ENCODE results near the gene AGBL5.
"Not testable (repeated sequence)": the region's sequence is repeated elsewhere in the genome, so short reads cannot be mapped to it uniquely, and the experiment has no call there.

Gene AGBL5

GRCh38 chr2:27099334-27099955, 48.0 kb downstream of the AGBL5 start:
- Histone ChIP-seq H3K27me3 (no peaks in the 10 kb centered on the region), H3K9me3 (no peaks in the 10 kb centered on the region), H3K4me3 (ENCODE audit: low read depth, low read length) (no peak overlapping the region), H3K36me3 (no peaks in the 10 kb centered on the region), H3K4me1 (peaks cover 6% of the 10 kb centered on the region)
- TF ChIP-seq CTCF (IDR thresholded peaks at IDR 0.05; ENCODE audit: low read depth, low read length), result no peak
- no peak for DNase-seq

- peaks cover 6% of the 10 kb centered on the region for H3K4me1 ChIP-seq
- no peak for TF ChIP-seq CTCF (IDR thresholded peaks at IDR 0.05; ENCODE audit: low read depth, low read length)
These were observed 48.6 kb downstream of the AGBL5 start for GRCh38 chr2:27100036-27100435.

GRCh38 chr2:27102329-27102728, 50.9 kb downstream of the AGBL5 start:
- H3K4me1 ChIP-seq, result no peaks in the 10 kb centered on the region
- DNase-seq, result no peak
- no peaks in the 10 kb centered on the region for H3K9me3 ChIP-seq
- no peak for TF ChIP-seq CTCF (IDR thresholded peaks at IDR 0.05; ENCODE audit: low read depth, low read length)
- H3K36me3 ChIP-seq, result no peaks in the 10 kb centered on the region
- no peaks in the 10 kb centered on the region for H3K27me3 ChIP-seq
- no peak overlapping the region for H3K4me3 ChIP-seq (ENCODE audit: low read depth, low read length)

More at GRCh38 chr2:27100036-27100435, 48.6 kb downstream of the AGBL5 start:
- Histone ChIP-seq H3K36me3 (no peaks in the 10 kb centered on the region), H3K4me3 (ENCODE audit: low read depth, low read length) (no peak overlapping the region), H3K27me3 (no peaks in the 10 kb centered on the region), H3K9me3 (no peaks in the 10 kb centered on the region)
- DNase-seq, result no peak

GRCh38 chr2:27105981-27106380, 54.5 kb downstream of the AGBL5 start:
- DNase-seq, result no peak
- no peaks in the 10 kb centered on the region for H3K4me1 ChIP-seq
- H3K36me3 ChIP-seq, result no peaks in the 10 kb centered on the region
- TF ChIP-seq CTCF (IDR thresholded peaks at IDR 0.05; ENCODE audit: low read depth, low read length), result no peak
- no peaks in the 10 kb centered on the region for H3K9me3 ChIP-seq
- H3K27me3 ChIP-seq, result no peaks in the 10 kb centered on the region
- H3K4me3 ChIP-seq (ENCODE audit: low read depth, low read length), result no peak overlapping the region

GRCh38 chr2:27108221-27108620, 56.8 kb downstream of the AGBL5 start:
- H3K4me3 ChIP-seq (ENCODE audit: low read depth, low read length), result no peak overlapping the region
- DNase-seq, result no peak
- H3K9me3 ChIP-seq, result no peaks in the 10 kb centered on the region
- H3K4me1 ChIP-seq, result no peaks in the 10 kb centered on the region
- no peak for TF ChIP-seq CTCF (IDR thresholded peaks at IDR 0.05; ENCODE audit: low read depth, low read length)
- no peaks in the 10 kb centered on the region for H3K27me3 ChIP-seq
- H3K36me3 ChIP-seq, result no peaks in the 10 kb centered on the region

GRCh38 chr2:27109083-27109482, 57.6 kb downstream of the AGBL5 start:
- H3K4me3 ChIP-seq (ENCODE audit: low read depth, low read length), result no peak overlapping the region
- no peaks in the 10 kb centered on the region for H3K27me3 ChIP-seq
- H3K4me1 ChIP-seq, result no peaks in the 10 kb centered on the region
- H3K36me3 ChIP-seq, result no peaks in the 10 kb centered on the region
- no peak for TF ChIP-seq CTCF (IDR thresholded peaks at IDR 0.05; ENCODE audit: low read depth, low read length)
- no peak for DNase-seq
- H3K9me3 ChIP-seq, result no peaks in the 10 kb centered on the region

GRCh38 chr2:27110603-27111352, 59.3 kb downstream of the AGBL5 start:
- H3K9me3 ChIP-seq; H3K36me3 ChIP-seq; H3K4me1 ChIP-seq; DNase-seq; H3K4me3 ChIP-seq (ENCODE audit: low read depth, low read length); H3K27me3 ChIP-seq: not testable (repeated sequence)

GRCh38 chr2:27111392-27112078, 60.1 kb downstream of the AGBL5 start:
- not testable (repeated sequence) for H3K36me3 ChIP-seq; H3K9me3 ChIP-seq; H3K4me3 ChIP-seq (ENCODE audit: low read depth, low read length); H3K4me1 ChIP-seq; DNase-seq; H3K27me3 ChIP-seq

Measured in BE2C (cell line).